ENCODE results near the gene PMIS2. TPM values are rescaled to one million over a fixed set of nuclear protein-coding genes. Genes with fewer than 3 reads are reported as not detected.

PMIS2 gene
- total and polyA plus RNA-seq, 11 donors: not detected

DNA sequence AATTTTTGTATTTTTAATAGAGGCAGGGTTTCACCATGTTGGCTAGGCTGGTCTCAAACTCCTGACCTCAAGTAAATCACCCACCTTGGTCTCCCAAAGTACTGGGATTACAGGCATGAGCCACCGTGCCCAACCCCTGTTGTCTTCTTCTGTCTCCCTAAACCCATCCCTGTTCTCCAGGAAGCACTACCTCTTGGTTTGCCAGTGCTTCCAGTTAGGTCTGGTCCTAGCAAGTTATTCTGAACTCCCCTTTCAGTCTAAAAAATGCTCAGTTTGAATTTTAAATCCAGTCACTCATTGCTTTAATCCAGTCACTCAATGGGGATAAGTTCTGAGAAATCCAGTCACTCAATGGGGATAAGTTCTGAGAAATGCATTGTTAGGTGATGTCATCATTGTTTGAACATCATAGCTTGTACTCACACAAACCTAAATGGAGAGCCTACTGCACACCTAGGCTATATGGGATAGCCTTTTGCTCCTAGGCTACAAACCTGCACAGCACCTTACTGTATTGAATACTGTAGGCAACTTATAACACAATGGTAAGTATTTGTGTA lies 14.5 kb upstream of the PMIS2 start:
- DNase-seq: no peak
- intact Hi-C loops (cut with DNase I): no loop called here
- Histone ChIP-seq H3K27me3 (peaks cover 0 to 4% (median 0%) of the 10 kb centered on the region in 9 donors), H3K27ac (no peak overlapping the region), H3K36me3 (no peaks in the 10 kb centered on the region), H3K4me1 (no peaks in the 10 kb centered on the region), H3K4me3 (no peak overlapping the region), H3K9me3 (peaks cover 0 to 18% (median 10%) of the 10 kb centered on the region in 12 donors)
- no peak for ATAC-seq
- no peak for TF ChIP-seq CTCF (IDR thresholded peaks at IDR 0.05)
- no peak for TF ChIP-seq POLR2A (IDR thresholded peaks at IDR 0.05)
- 86 to 100% (median 92%) methylated on average over 1 of the region's 1 CpG for WGBS, 4 donors

DNA sequence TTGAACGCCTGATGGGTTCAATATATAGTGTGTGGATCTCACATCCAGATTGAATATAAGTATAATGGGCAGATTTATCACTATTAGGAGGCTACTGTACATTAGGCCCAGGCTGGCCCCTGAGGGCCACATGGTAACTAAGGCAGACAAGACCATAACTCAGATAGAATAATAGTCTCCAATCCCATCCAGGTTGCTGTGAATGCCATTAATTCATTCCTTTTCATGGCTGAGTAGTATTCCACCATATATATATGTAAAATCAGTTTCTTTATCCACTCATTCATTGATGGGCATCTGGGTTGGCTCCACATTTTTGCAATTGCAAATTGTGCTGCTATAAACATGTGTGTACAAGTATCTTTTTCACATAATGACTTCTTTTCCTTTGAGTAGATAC lies 8.1 kb upstream of the PMIS2 start:
- Histone ChIP-seq H3K4me3 (no peak overlapping the region), H3K27me3 (peaks cover 0 to 29% (median 0%) of the 10 kb centered on the region in 9 donors), H3K4me1 (no peaks in the 10 kb centered on the region), H3K9me3 (peaks cover 0 to 22% (median 11%) of the 10 kb centered on the region in 12 donors), H3K27ac (no peak overlapping the region), H3K36me3 (no peaks in the 10 kb centered on the region)
- WGBS, 4 donors: 68 to 74% (median 72%) methylated on average over 1 of the region's 1 CpG
- DNase-seq (no peak), ATAC-seq (no peak)
- TF ChIP-seq CTCF (IDR thresholded peaks at IDR 0.05) (no peak), POLR2A (IDR thresholded peaks at IDR 0.05) (no peak)
- intact Hi-C loops (cut with DNase I): no loop called here

DNA sequence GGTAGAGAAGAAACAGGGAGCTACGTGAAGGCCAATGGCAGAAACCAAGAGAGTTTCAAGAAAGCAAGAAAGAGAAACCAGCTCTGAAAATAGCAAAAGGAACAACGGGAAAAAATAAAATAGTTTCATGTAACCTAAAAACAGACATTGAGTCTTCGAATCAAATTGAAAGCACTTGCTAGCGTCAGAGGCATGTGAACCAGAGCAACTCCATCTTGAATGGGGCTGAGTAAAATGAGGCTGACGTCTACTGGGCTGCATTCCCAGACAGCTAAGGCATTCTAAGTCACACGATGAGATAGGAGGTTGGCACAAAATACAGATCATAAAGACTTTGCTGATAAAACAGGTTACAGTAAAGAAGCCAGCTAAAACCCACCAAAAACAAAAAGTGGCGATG lies 7.3 kb upstream of the PMIS2 start:
- Histone ChIP-seq H3K36me3 (no peaks in the 10 kb centered on the region), H3K4me1 (no peaks in the 10 kb centered on the region), H3K9me3 (peaks cover 0 to 22% (median 11%) of the 10 kb centered on the region in 12 donors), H3K27me3 (peaks cover 0 to 35% (median 0%) of the 10 kb centered on the region in 9 donors), H3K27ac (no peak overlapping the region), H3K4me3 (no peak overlapping the region)
- DNase-seq (no peak), ATAC-seq (no peak)
- intact Hi-C loops (cut with DNase I): no loop called here
- WGBS, 4 donors: 59 to 71% (median 62%) methylated on average over 7 of the region's 7 CpGs
- TF ChIP-seq POLR2A (IDR thresholded peaks at IDR 0.05) (no peak), CTCF (IDR thresholded peaks at IDR 0.05) (no peak)

DNA sequence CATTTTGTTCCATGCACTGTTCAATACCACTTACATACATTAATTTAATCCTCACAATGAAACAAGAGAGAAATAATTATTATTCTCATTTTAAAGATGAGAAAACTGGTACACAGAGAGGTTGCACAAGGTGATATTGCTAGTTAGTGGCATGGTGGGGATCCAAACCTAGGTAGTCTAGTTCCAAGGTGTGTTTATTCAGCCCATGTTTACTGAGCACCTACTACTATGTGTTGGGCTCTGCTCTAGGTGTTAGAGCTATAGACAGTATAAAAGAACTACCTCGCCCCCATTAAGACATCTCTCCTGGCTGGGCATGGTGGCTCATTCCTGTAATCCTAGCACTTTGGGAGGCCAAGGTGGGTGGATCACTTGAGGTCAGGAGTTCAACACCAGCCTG lies 3.2 kb upstream of the PMIS2 start:
- peaks cover 0 to 47% (median 8%) of the 10 kb centered on the region in 9 donors for H3K27me3 ChIP-seq
- no peaks in the 10 kb centered on the region for H3K36me3 ChIP-seq
- no peak overlapping the region for H3K4me3 ChIP-seq
- no peak for TF ChIP-seq POLR2A (IDR thresholded peaks at IDR 0.05)
- no peak for TF ChIP-seq CTCF (IDR thresholded peaks at IDR 0.05)
- no peak overlapping the region for H3K27ac ChIP-seq
- 78 to 89% (median 83%) methylated on average over 1 of the region's 1 CpG for WGBS, 4 donors
- H3K4me1 ChIP-seq: no peaks in the 10 kb centered on the region
- ATAC-seq: no peak
- peaks cover 0 to 4% (median 0%) of the 10 kb centered on the region in 12 donors for H3K9me3 ChIP-seq
- intact Hi-C loops (cut with DNase I): no loop called here
- no peak for DNase-seq
